Stomach (tissue), 9 donors: ENCODE results near the gene FAM83F. TPM values are rescaled to one million over a fixed set of nuclear protein-coding genes. Genes with fewer than 3 reads are reported as not detected.

Source experiments
- DNase-seq, 2 donors: peaks; one replicate each; pipeline versions ENCODE4 v3.0.0 to v3.0.0-alpha.2; 2013 to 2019
- H3K27ac ChIP-seq, 5 donors: fragments of 200-600 bp in 4 of 5; sonication (generic) in 4 of 5; one replicate each; pipeline ENCODE4 v1.5.1; 2013 to 2019; ENCODE audit warnings: mild to moderate bottlenecking in 1 of 5, moderate library complexity in 1 of 5
- H3K27me3 ChIP-seq, 3 donors: fragments of 200-600 bp; sonication (generic); one replicate each; pipeline ENCODE4 v1.5.1; 2017 to 2019; ENCODE audit warnings: mixed run types in 1 of 3
- H3K36me3 ChIP-seq, 4 donors: fragments of 200-600 bp; sonication (generic); 1 replicate in 3 of 4; 2 replicates in 1 of 4; pipeline ENCODE4 v1.5.1; 2016 to 2019
- H3K4me1 ChIP-seq, 4 donors: fragments of 200-600 bp; sonication (generic); one replicate each; pipeline ENCODE4 v1.5.1; 2016 to 2019
- H3K4me3 ChIP-seq, 4 donors: fragments of 200-600 bp; sonication (generic) in 3 of 4; one replicate each; pipeline ENCODE4 v1.5.1; 2016 to 2019; ENCODE audit warnings: mild to moderate bottlenecking in 1 of 4
- H3K9me3 ChIP-seq, 4 donors: fragments of 200-600 bp; sonication (generic); one replicate each; pipeline ENCODE4 v1.5.1; 2016 to 2019
- CTCF ChIP-seq, 7 experiments: fragments of 450-650 bp in 4 of 7; fragments of 200-600 bp in 3 of 7; sonication (generic) in 3 of 7; IDR thresholded peaks; one replicate each; pipeline ENCODE4 v1.5.1; 2016 to 2019; ENCODE audit warnings: antibody characterized with exemption in 7 of 7, control low read depth in 2 of 7, mild to moderate bottlenecking in 1 of 7
- EP300 ChIP-seq: sonication (generic); formaldehyde crosslinking; IDR thresholded peaks from one replicate; pipeline ENCODE4 v1.6.1; 2017; ENCODE audit warnings: antibody characterized with exemption
- POLR2A ChIP-seq, 4 donors: fragments of 450-650 bp; IDR thresholded peaks; one replicate each; pipeline ENCODE4 v1.6.1; 2016; ENCODE audit warnings: antibody characterized with exemption in 4 of 4, control low read depth in 2 of 4, mild to moderate bottlenecking in 1 of 4, moderate library complexity in 1 of 4
- POLR2AphosphoS5 ChIP-seq, 3 donors: sonication (generic); formaldehyde crosslinking; IDR thresholded peaks; one replicate each; pipeline ENCODE4 v1.6.1; 2016; ENCODE audit warnings: antibody characterized with exemption in 3 of 3
- WGBS, 5 donors: extraction: QIAGEN DNeasy Blood & Tissue Kit in 3 of 5; methylation state at CpG; one replicate each; pipeline versions ENCODE4 v1.1.5 to v1.1.7; 2013 to 2018; 5-methylcytosine and 5-hydroxymethylcytosine counted together
- intact Hi-C: fragments of 100-400 bp; cut with DNase I; formaldehyde crosslinking; loops from one replicate; pipeline ENCODE4 v1.15.1; 2023; ENCODE audit warnings: low total_unique reads
- polyA plus RNA-seq, 3 donors: library from polyadenylated mRNA; stranded (reverse); fragments of 200-250 nt; gene quantifications; one replicate each; pipeline ENCODE4 v1.2.3, GENCODE V29; 2013
- total RNA-seq, 5 donors: library from RNA; depleted of rRNA; stranded (reverse); fragments of >200 nt; gene quantifications; one replicate each; pipeline versions ENCODE4 v1.1.0 to v1.2.3, GENCODE V29; 2014 to 2016
- donor health status: healthy with polysubstance abuse.
- donor health status: Bipolar disorder and iron deficiency.
- donor health status: healthy.

The FAM83F gene
- total and polyA plus RNA-seq, 8 donors: under 0.01 to 17.4 (median 7.6) TPM

GRCh38 chr22:40076702-40077645 is 82.2 kb downstream of the FAM83F start:
- TF ChIP-seq EP300 (no peak), POLR2A (IDR thresholded peaks at IDR 0.05) (no peak), POLR2AphosphoS5 (IDR thresholded peaks at IDR 0.05) (no peak), CTCF (IDR thresholded peaks at IDR 0.05) (no peak)
- no peaks in the 10 kb centered on the region for H3K36me3 ChIP-seq
- peak overlapping the region in 1 of 5 donors; percentile 4 for H3K27ac ChIP-seq
- 31 to 51% (median 38%) methylated on average over 8 of the region's 8 CpGs for WGBS, 5 donors
- intact Hi-C loops: no loop called here
- no peaks in the 10 kb centered on the region for H3K9me3 ChIP-seq
- DNase-seq: no peak
- peaks cover 16 to 44% (median 34%) of the 10 kb centered on the region in 4 donors for H3K4me1 ChIP-seq
- no peaks in the 10 kb centered on the region for H3K27me3 ChIP-seq
- no peak overlapping the region for H3K4me3 ChIP-seq

GRCh38 chr22:40077646-40078016 is 82.9 kb downstream of the FAM83F start:
- no peak overlapping the region for H3K27ac ChIP-seq
- no peak for TF ChIP-seq EP300
- TF ChIP-seq POLR2AphosphoS5 (IDR thresholded peaks at IDR 0.05): no peak
- no peak for TF ChIP-seq POLR2A (IDR thresholded peaks at IDR 0.05)
- TF ChIP-seq CTCF (IDR thresholded peaks at IDR 0.05): no peak
- WGBS, 5 donors: 29 to 61% (median 41%) methylated on average over 1 of the region's 1 CpG
- no peaks in the 10 kb centered on the region for H3K9me3 ChIP-seq
- intact Hi-C loops: no loop called here
- H3K4me1 ChIP-seq: peaks cover 16 to 50% (median 37%) of the 10 kb centered on the region in 4 donors
- no peaks in the 10 kb centered on the region for H3K36me3 ChIP-seq
- no peak for DNase-seq
- H3K27me3 ChIP-seq: no peaks in the 10 kb centered on the region
- H3K4me3 ChIP-seq: no peak overlapping the region

- no peak for DNase-seq
- no peaks in the 10 kb centered on the region for H3K27me3 ChIP-seq
- no peak overlapping the region for H3K4me3 ChIP-seq
- H3K9me3 ChIP-seq: no peaks in the 10 kb centered on the region
- H3K4me1 ChIP-seq: peaks cover 23 to 69% (median 53%) of the 10 kb centered on the region in 4 donors
- intact Hi-C loops: no loop called here
- 70 to 75% (median 72%) methylated on average over 5 of the region's 5 CpGs for WGBS, 5 donors
- TF ChIP-seq EP300 (no peak), POLR2AphosphoS5 (IDR thresholded peaks at IDR 0.05) (no peak), CTCF (IDR thresholded peaks at IDR 0.05) (no peak), POLR2A (IDR thresholded peaks at IDR 0.05) (no peak)
- no peak overlapping the region for H3K27ac ChIP-seq
- H3K36me3 ChIP-seq: no peaks in the 10 kb centered on the region
Measured at GRCh38 chr22:40081662-40082061, 86.9 kb downstream of the FAM83F start.

DNA sequence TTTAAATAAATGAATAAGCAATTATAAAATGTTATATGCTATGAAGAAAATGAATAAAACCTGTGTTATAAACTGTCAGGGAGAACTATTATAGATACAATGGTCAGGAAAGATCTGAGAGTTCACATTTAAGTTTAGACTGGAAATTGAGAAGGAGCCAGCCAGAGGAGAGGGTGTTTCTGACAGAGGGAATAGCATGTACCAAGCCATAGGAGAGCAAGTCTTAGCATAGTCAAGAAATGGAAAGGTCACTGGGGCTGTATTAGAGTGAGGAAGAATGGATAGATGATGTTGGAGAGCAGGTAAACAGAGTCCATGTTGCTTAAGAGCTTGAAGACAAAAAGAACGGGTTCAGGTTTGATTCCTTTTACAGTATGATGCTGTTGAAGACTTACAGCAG is 87.4 kb downstream of the FAM83F start:
- H3K9me3 ChIP-seq: no peaks in the 10 kb centered on the region
- no peaks in the 10 kb centered on the region for H3K27me3 ChIP-seq
- no peak overlapping the region for H3K4me3 ChIP-seq
- DNase-seq: no peak
- peaks cover 18 to 68% (median 48%) of the 10 kb centered on the region in 4 donors for H3K4me1 ChIP-seq
- intact Hi-C loops: no loop called here
- WGBS, 5 donors: 85 to 100% (median 94%) methylated on average over 1 of the region's 1 CpG
- TF ChIP-seq POLR2AphosphoS5 (IDR thresholded peaks at IDR 0.05) (no peak), EP300 (no peak), POLR2A (IDR thresholded peaks at IDR 0.05) (no peak), CTCF (IDR thresholded peaks at IDR 0.05) (no peak)
- no peaks in the 10 kb centered on the region for H3K36me3 ChIP-seq
- no peak overlapping the region for H3K27ac ChIP-seq
